ENCODE data around the gene ATAD1.
"Not testable (repeated sequence)": the region's sequence is repeated elsewhere in the genome, so short reads cannot be mapped to it uniquely, and the experiment has no call there.

Gene ATAD1

GRCh38 chr10:87760195-87760905, 57.7 kb downstream of the ATAD1 start:
- in situ Hi-C loops (cut with MboI; ENCODE audit: low sequenced_read_pairs), result loop anchor here (25.0 kb wide), 1 partner anchor 223 kb away; no protein-coding TSS in a partner anchor

GRCh38 chr10:87759551-87759950, 58.5 kb downstream of the ATAD1 start:
- in situ Hi-C loops (cut with MboI; ENCODE audit: low sequenced_read_pairs), result loop anchor here (25.0 kb wide), 1 partner anchor 222 kb away; no protein-coding TSS in a partner anchor

GRCh38 chr10:87757685-87758084, 60.3 kb downstream of the ATAD1 start:
- in situ Hi-C loops (cut with MboI; ENCODE audit: low sequenced_read_pairs), result loop anchor here (25.0 kb wide), 1 partner anchor 220 kb away; no protein-coding TSS in a partner anchor

GRCh38 chr10:87753995-87754866, 63.8 kb downstream of the ATAD1 start:
- in situ Hi-C loops (cut with MboI; ENCODE audit: low sequenced_read_pairs), result loop anchor here (25.0 kb wide), 1 partner anchor 217 kb away; no protein-coding TSS in a partner anchor

- in situ Hi-C loops (cut with MboI; ENCODE audit: low sequenced_read_pairs), result loop anchor here (25.0 kb wide), 1 partner anchor 215 kb away; no protein-coding TSS in a partner anchor
Observed at GRCh38 chr10:87752566-87752965, 65.5 kb downstream of the ATAD1 start.

GRCh38 chr10:87751274-87751673, 66.8 kb downstream of the ATAD1 start:
- in situ Hi-C loops (cut with MboI; ENCODE audit: low sequenced_read_pairs), result loop anchor here (25.0 kb wide), 1 partner anchor 214 kb away; no protein-coding TSS in a partner anchor

GRCh38 chr10:87750817-87751216, 67.2 kb downstream of the ATAD1 start:
- in situ Hi-C loops (cut with MboI; ENCODE audit: low sequenced_read_pairs), result loop anchor here (25.0 kb wide), 1 partner anchor 214 kb away; no protein-coding TSS in a partner anchor

GRCh38 chr10:87750001-87750671, 67.9 kb downstream of the ATAD1 start:
- in situ Hi-C loops (cut with MboI; ENCODE audit: low sequenced_read_pairs), result loop anchor here (25.0 kb wide), 1 partner anchor 213 kb away; no protein-coding TSS in a partner anchor

GRCh38 chr10:87748244-87748643, 69.8 kb downstream of the ATAD1 start:
- in situ Hi-C loops (cut with MboI; ENCODE audit: low sequenced_read_pairs), result not testable (repeated sequence)

- in situ Hi-C loops (cut with MboI; ENCODE audit: low sequenced_read_pairs), result no loop called here
Observed at GRCh38 chr10:87746911-87747310, 71.1 kb downstream of the ATAD1 start.

GRCh38 chr10:87744606-87745005, 73.4 kb downstream of the ATAD1 start:
- in situ Hi-C loops (cut with MboI; ENCODE audit: low sequenced_read_pairs), result no loop called here

GRCh38 chr10:87742992-87743610, 74.9 kb downstream of the ATAD1 start:
- in situ Hi-C loops (cut with MboI; ENCODE audit: low sequenced_read_pairs), result not testable (repeated sequence)

- in situ Hi-C loops (cut with MboI; ENCODE audit: low sequenced_read_pairs), result no loop called here
Observed at GRCh38 chr10:87740254-87740655, 77.8 kb downstream of the ATAD1 start.

- in situ Hi-C loops (cut with MboI; ENCODE audit: low sequenced_read_pairs), result no loop called here
Observed at GRCh38 chr10:87739703-87740102, 78.3 kb downstream of the ATAD1 start.

- in situ Hi-C loops (cut with MboI; ENCODE audit: low sequenced_read_pairs), result not testable (repeated sequence)
Observed at GRCh38 chr10:87738253-87738652, 79.8 kb downstream of the ATAD1 start.

- in situ Hi-C loops (cut with MboI; ENCODE audit: low sequenced_read_pairs), result no loop called here
Observed at GRCh38 chr10:87734987-87735827, 82.8 kb downstream of the ATAD1 start.

GRCh38 chr10:87733081-87733480, 84.9 kb downstream of the ATAD1 start:
- in situ Hi-C loops (cut with MboI; ENCODE audit: low sequenced_read_pairs), result no loop called here

- in situ Hi-C loops (cut with MboI; ENCODE audit: low sequenced_read_pairs), result no loop called here
Observed at GRCh38 chr10:87729940-87730339, 88.1 kb downstream of the ATAD1 start.

GRCh38 chr10:87724789-87725188, 93.2 kb downstream of the ATAD1 start:
- in situ Hi-C loops (cut with MboI; ENCODE audit: low sequenced_read_pairs), result no loop called here

GRCh38 chr10:87723500-87723899, 94.5 kb downstream of the ATAD1 start:
- in situ Hi-C loops (cut with MboI; ENCODE audit: low sequenced_read_pairs), result no loop called here

Data from HL-60/S4 treated with retinoic acid at 250 ng/mL for 4 days and 3 days (cell line).